ENCODE data around the gene FBN2. TPM values are rescaled to one million over a fixed set of nuclear protein-coding genes. Genes with fewer than 3 reads are reported as not detected.

The FBN2 gene
- total RNA-seq, 1 experiment from 2014 or later = 0.31 TPM

GRCh38 chr5:128494516-128494915 lies 43.5 kb downstream of the FBN2 start:
- H3K4me3 Mint-ChIP-seq (ENCODE audit: low read depth, unreplicated experiment) = no peak overlapping the region
- intact Hi-C loops (cut with micrococcal nuclease; ENCODE audit: unreplicated experiment) = loop anchor here (1.0 kb wide), 1 partner anchor 619 kb away; no protein-coding TSS in a partner anchor
- H3K27me3 Mint-ChIP-seq (ENCODE audit: unreplicated experiment) = no peaks in the 10 kb centered on the region
- no TSS peak for BruUV-seq (replicated peaks)
- CTCF ChIA-PET = interaction anchor here (0.5 kb wide), 1 partner anchor 187 kb away, joined by 4 read pairs; no protein-coding TSS in a partner anchor
- no peaks in the 10 kb centered on the region for H3K9me3 Mint-ChIP-seq (ENCODE audit: low read depth, unreplicated experiment)
- no peaks in the 10 kb centered on the region for H3K4me1 Mint-ChIP-seq (ENCODE audit: low read depth, unreplicated experiment)
- H3K36me3 Mint-ChIP-seq (ENCODE audit: insufficient read depth, unreplicated experiment) = no peaks in the 10 kb centered on the region
- H3K27ac Mint-ChIP-seq (ENCODE audit: unreplicated experiment) = no peak overlapping the region
- DNase-seq = peak; percentile 19
- peak; percentile 51 for TF ChIP-seq CTCF (IDR thresholded peaks at IDR 0.05; ENCODE audit: unreplicated experiment)

DNA sequence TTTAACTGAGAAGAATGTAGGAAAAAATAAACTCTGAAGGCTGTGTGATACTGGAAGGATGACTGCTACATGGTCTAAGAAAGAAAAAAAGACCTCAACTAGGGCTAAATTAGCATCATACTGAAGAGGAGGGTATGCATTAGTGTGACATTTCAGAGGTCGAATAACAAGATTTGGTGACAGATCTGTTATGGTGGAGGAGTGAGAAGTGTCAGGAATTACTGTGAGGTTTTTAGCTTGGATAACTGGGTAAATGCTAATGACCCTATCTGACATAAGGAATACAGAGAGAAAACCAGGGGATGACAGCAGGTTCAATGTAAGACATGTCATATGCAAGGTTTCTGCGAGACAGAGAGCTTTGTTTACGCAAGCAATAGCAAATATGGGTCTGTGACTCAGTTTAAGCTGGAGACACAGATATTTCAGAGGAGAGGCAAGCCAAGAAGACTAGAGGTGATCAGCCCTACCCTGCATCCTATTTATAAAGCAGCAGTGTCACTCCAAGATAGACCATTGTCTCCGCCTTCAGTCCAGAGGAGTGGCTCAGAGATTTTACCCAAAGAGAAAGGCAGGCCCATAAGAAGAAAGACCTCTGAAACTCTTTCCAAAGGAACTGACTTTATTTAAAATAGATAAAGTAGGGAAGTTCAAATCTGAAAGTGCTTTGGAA lies 44.3 kb downstream of the FBN2 start:
- no peaks in the 10 kb centered on the region for H3K27me3 Mint-ChIP-seq (ENCODE audit: unreplicated experiment)
- intact Hi-C loops (cut with micrococcal nuclease; ENCODE audit: unreplicated experiment) = loop anchor here (1.0 kb wide), 1 partner anchor 618 kb away; no protein-coding TSS in a partner anchor
- H3K9me3 Mint-ChIP-seq (ENCODE audit: low read depth, unreplicated experiment) = no peaks in the 10 kb centered on the region
- H3K27ac Mint-ChIP-seq (ENCODE audit: unreplicated experiment) = no peak overlapping the region
- CTCF ChIA-PET = interaction anchor here (0.5 kb wide), 1 partner anchor 188 kb away, joined by 4 read pairs; no protein-coding TSS in a partner anchor
- no TSS peak for BruUV-seq (replicated peaks)
- DNase-seq = no peak
- H3K36me3 Mint-ChIP-seq (ENCODE audit: insufficient read depth, unreplicated experiment) = no peaks in the 10 kb centered on the region
- H3K4me1 Mint-ChIP-seq (ENCODE audit: low read depth, unreplicated experiment) = no peaks in the 10 kb centered on the region
- H3K4me3 Mint-ChIP-seq (ENCODE audit: low read depth, unreplicated experiment) = no peak overlapping the region
- no peak for TF ChIP-seq CTCF (IDR thresholded peaks at IDR 0.05; ENCODE audit: unreplicated experiment)

DNA sequence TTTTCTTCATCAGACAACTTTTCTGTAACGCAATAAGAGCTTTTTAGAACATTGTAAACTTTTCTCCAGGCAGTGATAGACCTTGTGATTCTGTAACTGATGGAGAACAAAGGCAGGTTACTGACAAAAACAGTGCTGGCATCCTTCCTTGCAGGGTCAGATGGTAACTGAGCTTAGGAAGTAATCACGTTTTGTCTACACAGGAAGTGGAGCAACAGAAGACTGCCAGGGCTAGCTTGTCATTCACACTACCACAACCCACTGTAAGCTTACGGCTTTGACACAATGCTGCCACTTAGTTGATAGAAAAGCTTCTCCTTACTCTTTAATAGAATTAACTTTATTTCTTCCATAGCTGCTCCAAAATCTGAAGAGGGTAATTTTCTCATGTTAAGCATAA lies 46.8 kb downstream of the FBN2 start:
- DNase-seq = no peak
- CTCF ChIA-PET = interaction anchor here (0.9 kb wide), 1 partner anchor 732 kb away, joined by 4 read pairs; no protein-coding TSS in a partner anchor
- Mint-ChIP-seq H3K4me3 (ENCODE audit: low read depth, unreplicated experiment) (no peak overlapping the region), H3K4me1 (ENCODE audit: low read depth, unreplicated experiment) (no peaks in the 10 kb centered on the region), H3K27me3 (ENCODE audit: unreplicated experiment) (no peaks in the 10 kb centered on the region), H3K27ac (ENCODE audit: unreplicated experiment) (no peak overlapping the region), H3K9me3 (ENCODE audit: low read depth, unreplicated experiment) (no peaks in the 10 kb centered on the region), H3K36me3 (ENCODE audit: insufficient read depth, unreplicated experiment) (no peaks in the 10 kb centered on the region)
- intact Hi-C loops (cut with micrococcal nuclease; ENCODE audit: unreplicated experiment) = no loop called here
- no TSS peak for BruUV-seq (replicated peaks)
- TF ChIP-seq CTCF (IDR thresholded peaks at IDR 0.05; ENCODE audit: unreplicated experiment) = no peak

- TF ChIP-seq CTCF (IDR thresholded peaks at IDR 0.05; ENCODE audit: unreplicated experiment) = no peak
- Mint-ChIP-seq H3K27me3 (ENCODE audit: unreplicated experiment) (no peaks in the 10 kb centered on the region), H3K4me3 (ENCODE audit: low read depth, unreplicated experiment) (no peak overlapping the region), H3K36me3 (ENCODE audit: insufficient read depth, unreplicated experiment) (no peaks in the 10 kb centered on the region), H3K4me1 (ENCODE audit: low read depth, unreplicated experiment) (no peaks in the 10 kb centered on the region), H3K9me3 (ENCODE audit: low read depth, unreplicated experiment) (no peaks in the 10 kb centered on the region), H3K27ac (ENCODE audit: unreplicated experiment) (no peak overlapping the region)
- DNase-seq = no peak
- CTCF ChIA-PET = no interaction called here
- BruUV-seq (replicated peaks) = no TSS peak
- intact Hi-C loops (cut with micrococcal nuclease; ENCODE audit: unreplicated experiment) = no loop called here
Observed at GRCh38 chr5:128490761-128491160, 47.3 kb downstream of the FBN2 start.
